Upper lobe of left lung (tissue), 4 donors: Measurements from ENCODE around the gene ACVRL1.

Source experiments
- CTCF ChIP-seq, 6 experiments: fragments of 450-650 bp in 4 of 6; fragments of 200-600 bp in 2 of 6; sonication (generic) in 2 of 6; IDR thresholded peaks; one replicate each; pipeline ENCODE4 v1.5.1; 2016 to 2019; ENCODE audit warnings: antibody characterized with exemption in 6 of 6
- EP300 ChIP-seq, 4 donors: sonication (generic); formaldehyde crosslinking; IDR thresholded peaks; one replicate each; pipeline ENCODE4 v1.5.1; 2017; ENCODE audit warnings: antibody characterized with exemption in 4 of 4, control low read depth in 2 of 4
- POLR2A ChIP-seq, 4 donors: fragments of 450-650 bp; IDR thresholded peaks; one replicate each; pipeline ENCODE4 v1.5.1; 2016 to 2017; ENCODE audit warnings: antibody characterized with exemption in 4 of 4, mild to moderate bottlenecking in 2 of 4
- POLR2AphosphoS5 ChIP-seq, 2 donors: sonication (generic); formaldehyde crosslinking; IDR thresholded peaks; one replicate each; pipeline ENCODE4 v1.5.1; 2017; ENCODE audit warnings: antibody characterized with exemption in 2 of 2

- no peak for TF ChIP-seq CTCF (IDR thresholded peaks at IDR 0.05)
- peak in 3 of 4 donors; percentile 78 to 96 (median 83) for TF ChIP-seq EP300 (IDR thresholded peaks at IDR 0.05)
- peak; percentile 95 for TF ChIP-seq POLR2AphosphoS5 (IDR thresholded peaks at IDR 0.05)
- TF ChIP-seq POLR2A (IDR thresholded peaks at IDR 0.05), result no peak
These were observed 21.1 kb upstream of the ACVRL1 start for GRCh38 chr12:51886021-51886710.
